Muscle of back (tissue), 11 donors: ENCODE data around the gene MYH9. TPM values are rescaled to one million over a fixed set of nuclear protein-coding genes. Genes with fewer than 3 reads are reported as not detected.
"Not testable (repeated sequence)": the region's sequence is repeated elsewhere in the genome, so short reads cannot be mapped to it uniquely, and the experiment has no call there.

Source experiments
- DNase-seq, 3 donors: peaks; one replicate each; pipeline versions ENCODE4 v3.0.0 to v3.0.0-alpha.2; 2013
- polyA plus RNA-seq, 10 donors: library from polyadenylated mRNA; unstranded; fragments of 120-200 nt; gene quantifications; one replicate each; pipeline ENCODE4 v1.2.1, GENCODE V29; 2013; ENCODE audit not compliant: insufficient read length in 10 of 10

Gene MYH9
- polyA plus RNA-seq, 10 donors, result 89.8 to 154 (median 103) TPM

DNA sequence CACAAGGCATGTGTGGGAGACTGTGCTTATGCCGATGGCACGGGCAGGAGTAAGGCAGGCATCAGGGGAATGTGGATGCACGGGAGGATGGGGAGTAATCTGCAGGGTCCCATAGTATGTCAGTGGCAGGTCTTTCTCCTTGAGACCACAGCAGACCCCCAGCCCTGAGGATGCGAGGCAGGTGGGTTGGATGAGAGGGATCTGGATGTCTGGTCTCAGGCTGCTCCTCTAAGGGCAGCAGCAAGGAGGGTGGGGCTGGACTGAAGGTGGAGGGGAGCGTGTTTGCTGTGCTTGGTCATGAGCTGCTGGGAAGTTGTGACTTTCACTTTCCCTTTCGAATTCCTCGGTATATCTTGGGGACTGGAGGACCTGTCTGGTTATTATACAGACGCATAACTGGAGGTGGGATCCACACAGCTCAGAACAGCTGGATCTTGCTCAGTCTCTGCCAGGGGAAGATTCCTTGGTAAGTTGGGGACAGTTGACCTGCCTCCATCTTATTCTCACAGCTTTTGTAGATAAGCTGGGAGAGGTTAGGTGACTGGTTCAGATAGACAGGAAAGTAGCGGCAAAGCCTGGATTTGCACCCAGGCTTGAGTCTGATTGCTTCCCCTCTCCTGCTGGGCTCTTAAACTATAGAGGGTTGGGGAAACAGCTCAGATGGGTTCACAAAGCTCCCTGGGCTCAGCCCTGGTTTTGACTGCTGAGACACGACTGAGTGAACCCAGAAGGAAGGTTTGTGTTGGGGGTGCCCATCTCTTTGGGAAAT lies 134.8 kb downstream of the MYH9 start, which contains the start of gene APOL1:
TSS of gene APOL1 (plus strand) at position 380 of the 769 bp plus-strand sequence. CDS start 1,823 bp downstream, outside the sequence.
- DNase-seq, result peak in 1 of 3 donors; percentile 59

- not testable (repeated sequence) for DNase-seq
These were observed 135.7 kb downstream of the MYH9 start for GRCh38 chr22:36251979-36252608.

- not testable (repeated sequence) for DNase-seq
These were observed 137.3 kb downstream of the MYH9 start for GRCh38 chr22:36250292-36250960.

DNA sequence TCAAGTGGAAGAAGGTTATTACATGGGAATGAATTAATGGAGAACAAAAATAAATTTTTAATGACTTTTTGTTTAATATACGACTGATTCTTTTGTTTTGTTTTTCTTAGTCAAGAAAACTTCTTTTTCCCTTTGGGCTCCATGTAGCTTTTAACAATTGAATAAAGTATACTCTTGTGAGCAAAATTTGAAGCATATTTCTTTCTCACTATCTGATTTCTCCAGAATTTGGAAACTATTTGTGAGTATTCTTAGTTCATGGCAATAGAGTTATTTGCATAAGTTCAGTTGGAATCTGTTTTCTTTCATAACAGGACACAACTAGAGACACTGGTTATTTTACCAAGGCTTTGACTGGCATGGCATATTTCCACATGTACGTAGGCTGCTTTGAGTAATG lies 138.6 kb downstream of the MYH9 start:
- no peak for DNase-seq

- DNase-seq, result no peak
These were observed 139.8 kb downstream of the MYH9 start for GRCh38 chr22:36247955-36248354.

DNA sequence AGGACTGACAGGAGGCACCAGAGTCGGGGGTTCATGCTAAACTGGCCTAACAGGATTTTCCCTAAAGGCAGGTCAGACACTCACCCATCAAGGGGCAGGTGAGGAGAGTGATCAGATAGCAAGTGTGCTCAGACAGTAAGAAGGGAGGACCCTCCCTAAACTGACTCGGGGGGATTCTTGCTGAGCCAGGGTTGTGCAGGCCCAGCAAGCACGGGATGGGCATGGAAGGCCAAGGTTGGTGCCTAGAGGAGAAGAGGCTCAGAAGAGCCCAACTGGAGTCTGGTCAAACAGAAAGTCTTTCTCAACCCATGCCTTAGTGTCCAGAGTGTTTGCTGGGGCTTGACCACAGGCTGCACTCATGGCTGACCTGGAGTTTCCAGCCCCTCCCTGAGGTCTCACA lies 141.0 kb downstream of the MYH9 start:
- DNase-seq, result no peak

DNA sequence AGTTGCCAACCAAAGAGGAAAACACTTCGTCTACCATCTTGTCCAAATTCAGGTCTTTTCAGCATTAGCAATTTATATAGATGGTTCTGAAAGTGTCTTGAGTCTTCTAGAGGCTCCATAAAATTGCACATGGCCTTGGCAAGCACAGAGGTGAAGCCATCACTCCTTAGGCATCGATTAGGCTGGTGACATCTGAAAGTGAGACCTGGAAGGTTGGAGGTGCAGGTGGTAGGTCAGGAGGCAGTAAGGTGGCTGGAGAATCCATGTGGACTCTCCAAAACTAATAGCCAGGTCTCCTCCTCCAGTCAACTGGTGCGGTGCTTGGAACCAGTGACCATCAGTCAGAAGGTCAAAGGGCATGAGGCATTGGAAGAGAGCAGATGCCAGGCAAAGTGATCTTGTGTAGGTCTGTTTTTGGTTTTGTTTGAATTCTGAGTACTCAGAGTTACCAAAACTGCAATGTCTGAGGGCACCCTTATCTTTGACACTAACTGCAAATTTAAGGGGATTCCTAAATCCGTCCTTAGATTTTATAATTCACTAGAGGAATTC lies 141.9 kb downstream of the MYH9 start:
- no peak for DNase-seq

DNA sequence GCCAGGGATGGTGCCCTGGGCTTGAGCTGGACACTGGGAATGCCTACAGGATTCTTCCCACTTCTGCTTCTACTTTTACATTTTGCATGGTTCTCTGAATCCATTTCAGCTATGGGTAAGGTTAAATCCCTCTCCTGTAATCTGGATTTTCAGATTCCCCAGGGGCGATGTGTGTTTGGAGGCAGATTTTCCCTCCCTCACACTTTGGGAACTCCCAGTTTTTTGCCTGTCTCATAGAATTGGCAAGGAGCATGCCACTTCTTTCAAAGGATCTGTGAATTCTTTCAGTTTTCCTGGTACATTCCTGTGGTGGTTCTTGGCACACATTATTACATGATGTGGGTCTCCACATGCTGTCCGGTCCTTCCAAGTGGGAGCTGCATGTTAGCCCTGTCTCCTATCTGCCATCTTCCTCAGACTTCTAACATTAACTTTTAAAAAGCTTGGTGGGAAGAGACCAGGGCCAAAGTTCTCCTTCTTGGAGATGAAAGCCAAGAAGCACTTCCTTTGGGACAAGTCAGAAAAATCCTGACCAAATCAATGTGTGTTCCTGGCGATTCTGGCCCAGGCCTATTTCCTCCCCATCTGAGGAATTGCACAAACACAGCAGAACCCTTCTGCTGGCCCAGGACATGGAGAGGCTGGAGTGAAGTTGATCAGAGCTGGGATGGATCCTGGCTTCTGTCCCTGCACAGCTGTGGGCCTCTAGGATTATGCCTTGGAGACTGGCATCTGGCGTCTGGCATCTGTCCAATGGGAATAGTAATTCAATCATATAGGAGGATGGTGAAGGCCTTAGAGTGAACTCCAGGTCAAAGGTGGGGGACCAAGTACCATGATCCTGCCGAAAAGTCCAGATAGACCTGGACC lies 143.0 kb downstream of the MYH9 start:
- peak in 1 of 3 donors; percentile 60 for DNase-seq

- peak in 1 of 3 donors; percentile 42 for DNase-seq
These were observed 143.8 kb downstream of the MYH9 start for GRCh38 chr22:36243986-36244385.

DNA sequence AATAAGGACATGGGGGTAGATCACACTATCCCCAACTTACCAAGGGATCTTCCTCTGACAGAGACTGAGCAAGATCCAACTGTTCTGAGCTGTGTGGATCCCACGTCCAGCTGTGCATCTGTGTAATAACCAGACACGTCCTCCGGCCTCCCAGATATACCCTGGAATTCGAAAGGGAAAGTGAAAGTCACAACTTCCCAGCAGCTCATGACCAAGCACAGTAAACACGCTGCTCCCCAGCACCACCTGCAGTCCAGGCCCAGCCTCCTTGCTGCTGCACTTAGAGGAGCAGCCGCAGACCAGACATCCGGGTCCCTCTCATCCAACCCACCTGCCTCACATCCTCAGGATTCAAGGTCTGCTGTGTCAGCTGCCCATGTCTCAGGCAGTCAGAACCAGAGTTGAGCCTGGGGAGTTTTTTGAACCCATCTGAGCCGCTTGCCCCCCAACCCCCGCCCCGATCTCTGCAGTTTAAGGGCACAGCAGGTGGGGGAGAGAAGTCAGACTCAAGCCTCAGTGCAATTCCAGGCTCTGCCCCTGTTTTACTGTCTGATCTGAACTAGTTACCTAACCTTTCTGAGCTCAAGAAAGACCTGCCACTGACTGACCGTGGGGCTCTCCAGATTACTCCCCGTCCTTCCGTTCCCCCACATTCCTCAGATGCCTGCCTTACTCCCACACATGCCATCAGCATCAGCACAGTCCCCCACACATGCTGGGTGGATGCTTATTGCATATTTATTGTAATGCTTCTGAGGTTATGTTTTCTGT lies 148.2 kb downstream of the MYH9 start, which contains the start of gene APOL2:
TSS of gene APOL2 (minus strand) at position 127 of the 771 bp plus-strand sequence. CDS start 6,365 bp downstream, outside the sequence.
- peak; percentile 91 to 96 (median 92) for DNase-seq

- DNase-seq, result no peak
These were observed 148.7 kb downstream of the MYH9 start for GRCh38 chr22:36239150-36239400.

DNA sequence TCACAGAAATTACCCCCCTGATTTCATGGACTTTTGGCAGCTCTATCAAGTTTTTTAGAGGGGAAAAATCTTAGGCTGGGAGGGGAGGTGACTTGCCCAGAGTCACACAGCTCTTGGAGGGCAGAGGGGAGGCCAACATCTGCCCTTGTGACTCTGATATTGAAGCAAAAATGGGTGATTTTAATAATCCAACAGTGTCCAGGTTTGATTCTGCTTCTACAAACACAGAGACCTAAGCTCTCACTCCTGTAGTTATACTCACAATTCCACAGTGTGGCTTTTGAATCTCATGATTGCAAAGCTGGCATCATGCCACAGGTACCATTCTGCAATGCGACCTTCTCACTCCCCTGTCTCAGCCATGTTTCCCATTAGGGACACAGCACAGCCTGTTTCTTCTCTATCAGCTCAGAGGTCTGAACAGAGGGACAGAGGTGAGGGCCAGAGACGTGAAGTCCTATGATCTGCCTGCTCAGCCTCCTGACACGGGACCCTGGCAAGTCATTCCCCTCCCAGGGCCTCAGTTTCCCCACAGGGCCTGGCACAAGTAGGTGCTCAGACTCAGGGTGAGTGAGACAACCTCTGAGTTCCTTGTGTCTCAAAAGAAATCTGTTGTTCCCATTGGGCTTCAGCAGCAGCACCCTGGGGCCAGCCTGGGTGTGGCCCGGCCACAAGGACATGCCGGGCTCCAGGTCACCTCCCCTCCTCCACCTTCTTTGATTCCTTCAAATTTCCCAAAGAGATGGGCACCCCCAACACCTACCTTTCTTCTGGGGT lies 149.2 kb downstream of the MYH9 start:
- DNase-seq, result peak in 1 of 3 donors; percentile 60

GRCh38 chr22:36237462-36238372 lies 150.1 kb downstream of the MYH9 start:
- DNase-seq, result peak in 1 of 3 donors; percentile 34

DNA sequence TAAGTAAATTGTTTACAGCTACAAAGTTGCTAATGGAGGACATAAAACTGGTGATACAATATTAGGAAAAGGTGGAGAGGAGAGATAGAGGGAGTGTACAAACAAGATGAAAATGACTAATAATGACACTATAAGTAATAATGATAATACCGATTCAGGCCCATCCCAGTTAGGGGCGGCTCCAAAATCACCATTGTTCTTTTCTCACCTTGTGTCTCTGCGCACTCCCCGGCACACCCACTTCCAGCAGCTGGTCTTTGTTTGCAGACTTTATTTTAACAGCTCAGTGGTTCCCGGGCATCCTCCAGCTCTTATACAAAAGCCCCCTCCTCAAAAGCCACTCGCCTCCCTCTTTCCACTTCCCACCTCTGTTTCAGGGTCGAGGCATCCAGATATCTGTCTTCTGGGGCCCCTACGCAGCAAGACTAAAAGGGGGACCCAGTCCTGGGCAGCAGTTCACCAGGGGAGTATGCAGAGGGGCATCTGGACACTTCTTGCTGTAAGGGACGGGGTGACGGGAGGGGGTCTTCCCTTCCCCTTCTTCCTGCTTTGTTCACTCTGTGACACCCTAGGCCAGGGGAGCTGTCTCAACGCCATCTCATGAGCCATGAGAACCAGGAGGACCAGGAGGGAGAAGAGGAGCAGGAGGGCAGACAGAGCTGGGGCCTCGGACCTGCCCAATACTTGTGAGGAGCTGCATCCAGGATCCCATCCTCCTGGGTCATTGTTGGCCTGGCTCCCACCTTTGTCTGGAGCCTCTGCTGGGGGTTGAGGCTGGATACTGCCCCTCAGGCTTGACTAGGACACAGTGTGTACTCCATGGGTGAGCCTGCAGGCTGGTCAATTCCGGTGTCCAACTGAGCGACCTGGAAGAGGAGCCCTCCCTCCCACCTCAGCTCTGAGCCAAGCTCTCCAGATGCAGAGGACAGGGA lies 151.1 kb downstream of the MYH9 start:
- DNase-seq, result no peak

DNA sequence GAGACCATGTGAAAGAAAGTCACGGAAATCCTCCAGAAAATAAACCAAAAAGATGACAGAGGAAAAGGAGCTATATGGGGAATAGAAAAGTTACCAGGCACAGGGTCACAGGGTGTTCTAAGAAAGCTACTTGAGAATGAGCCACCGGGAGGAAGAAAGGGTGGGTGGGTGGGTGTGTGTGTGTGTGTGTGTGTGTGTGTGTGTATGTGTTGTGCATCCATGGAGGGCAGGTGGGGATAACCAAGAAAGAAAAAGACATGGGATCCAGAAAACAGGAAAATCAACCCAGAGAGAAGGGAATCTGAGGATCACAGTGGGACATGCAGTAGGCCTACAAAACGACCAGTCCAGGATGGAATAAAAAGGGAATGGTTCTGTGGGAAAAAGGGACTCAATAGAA lies 152.2 kb downstream of the MYH9 start:
- no peak for DNase-seq

- no peak for DNase-seq
These were observed 152.8 kb downstream of the MYH9 start for GRCh38 chr22:36234919-36235318.

- DNase-seq, result no peak
These were observed 153.6 kb downstream of the MYH9 start for GRCh38 chr22:36234213-36234612.

- DNase-seq, result no peak
These were observed 154.0 kb downstream of the MYH9 start for GRCh38 chr22:36233796-36234195.
